ENCODE data around the gene CFAP70. TPM values are rescaled to one million over a fixed set of nuclear protein-coding genes. Genes with fewer than 3 reads are reported as not detected.

The CFAP70 gene
- total and polyA plus RNA-seq, 2 of the 8 experiments (the other 6 are each of a cell fraction or from before 2014, with no cell fraction given) = 0.21 to 0.30 TPM

DNA sequence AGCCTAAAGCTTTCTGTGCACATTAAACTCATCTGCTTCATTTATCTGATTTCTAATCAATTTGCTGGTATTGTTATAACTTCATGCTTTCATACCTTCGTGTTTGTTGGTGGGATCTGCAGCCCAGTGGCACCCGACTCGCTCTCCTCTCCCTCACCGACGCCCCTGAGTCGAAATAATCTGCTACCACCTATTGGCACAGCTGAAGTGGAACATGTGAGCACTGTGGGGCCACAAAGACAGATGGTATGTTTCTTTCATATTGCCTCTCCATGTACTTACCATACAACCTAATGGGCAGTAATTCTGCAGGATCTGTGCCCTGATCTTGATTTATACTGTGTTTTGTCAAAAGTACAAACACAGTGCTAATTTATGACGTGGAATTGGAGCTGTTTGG, 124.0 kb downstream of the CFAP70 start (continued):
- TF ChIP-seq HDAC2 (IDR thresholded peaks at IDR 0.05; ENCODE audit: borderline replicate concordance in 1 of 2, low read depth in 2 of 2, low read length in 2 of 2) = no peak
